Measurements from ENCODE around the gene LRRC10B. TPM values are rescaled to one million over a fixed set of nuclear protein-coding genes. Genes with fewer than 3 reads are reported as not detected.

Gene LRRC10B
- total RNA-seq: not detected in 2 replicates

GRCh38 chr11:61507962-61508861, at the start of gene LRRC10B:
LRRC10B (plus strand) TSS chr11:61508749; CDS start chr11:61508999, 250 bp downstream.

Other genes with a start within 250 kb of the LRRC10B start
- 0.58 TPM in 1 of 2 replicates, not detected in the other for gene VWCE, start 213.4 kb upstream of the LRRC10B start, total RNA-seq
- 294 and 314 TPM in 2 replicates for gene DDB1, start 175.6 kb upstream of the LRRC10B start, total RNA-seq
- 28.0 and 35.2 TPM in 2 replicates for gene TKFC, start 175.5 kb upstream of the LRRC10B start, total RNA-seq
- 119 and 153 TPM in 2 replicates for gene CYB561A3, start 146.9 kb upstream of the LRRC10B start, total RNA-seq
- gene TMEM138, start 146.4 kb upstream of the LRRC10B start, total RNA-seq: 27.5 and 43.5 TPM in 2 replicates
- gene TMEM216, start 116.2 kb upstream of the LRRC10B start, total RNA-seq: 19.0 and 24.3 TPM in 2 replicates
- 25.9 TPM in 2 replicates for gene CPSF7, start 78.8 kb upstream of the LRRC10B start, total RNA-seq
- gene SDHAF2, start 78.6 kb upstream of the LRRC10B start, total RNA-seq: 42.9 and 70.9 TPM in 2 replicates
- gene SYT7, start 72.3 kb downstream of the LRRC10B start, total RNA-seq: 1.6 and 1.7 TPM in 2 replicates
- 3.9 and 5.5 TPM in 2 replicates for gene DAGLA, start 171.6 kb downstream of the LRRC10B start, total RNA-seq
- gene MYRF, start 243.9 kb downstream of the LRRC10B start, total RNA-seq: 2.6 and 2.8 TPM in 2 replicates